ENCODE measurements around the gene ITGBL1. TPM values are rescaled to one million over a fixed set of nuclear protein-coding genes. Genes with fewer than 3 reads are reported as not detected.

Gene ITGBL1
- polyA plus RNA-seq (ENCODE audit: insufficient read length), result 1.1 TPM

DNA sequence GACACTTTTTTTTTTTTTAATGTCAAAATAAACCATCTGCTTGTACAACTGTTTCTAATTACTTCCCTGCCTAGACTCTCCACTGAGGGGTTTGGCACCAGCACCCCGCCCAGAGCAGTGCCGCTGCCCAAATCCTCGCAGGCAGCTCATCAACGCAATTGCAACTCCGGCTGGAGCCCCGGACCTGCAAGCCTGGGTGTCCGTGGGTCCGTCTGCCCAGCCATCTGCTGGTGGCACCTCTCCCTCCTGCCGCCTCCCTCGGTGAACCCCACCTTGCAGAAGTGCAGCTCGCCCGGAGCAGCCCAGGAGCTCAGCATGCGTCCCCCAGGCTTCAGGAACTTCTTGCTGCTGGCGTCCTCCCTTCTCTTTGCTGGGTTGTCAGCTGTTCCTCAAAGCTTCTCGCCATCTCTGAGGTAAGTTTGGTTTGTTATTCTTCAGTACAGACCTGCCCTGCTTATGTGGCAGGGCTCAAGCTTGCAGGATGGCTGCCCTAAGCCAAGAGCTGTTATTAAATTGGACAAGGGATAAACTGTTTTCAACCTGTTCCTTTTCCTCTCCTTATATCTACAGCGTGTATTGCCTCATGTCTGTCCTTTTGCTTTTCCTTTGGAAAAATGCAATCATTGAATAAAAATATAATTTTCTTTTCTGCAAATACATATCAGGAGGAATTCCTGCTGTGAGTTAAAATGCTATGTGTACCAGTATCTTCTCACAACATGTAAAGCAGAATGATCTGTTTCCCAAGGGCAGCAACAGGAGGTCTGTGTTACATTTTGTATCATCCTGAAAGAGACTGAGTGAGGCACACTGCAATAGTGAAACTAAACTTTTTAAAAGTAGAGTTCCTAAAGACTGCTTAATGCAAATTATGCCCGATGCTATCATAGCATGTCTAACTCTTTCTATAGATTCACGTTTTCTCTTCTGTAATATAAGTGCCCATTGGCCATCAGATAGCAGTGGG lies at the start of gene ITGBL1:
Gene ITGBL1, plus strand, starts transcription at position 157 of the 967 bp plus-strand sequence. Its CDS starts 159 bp downstream, at position 316.
- DNase-seq (ENCODE audit: low read depth), result no peak

DNA sequence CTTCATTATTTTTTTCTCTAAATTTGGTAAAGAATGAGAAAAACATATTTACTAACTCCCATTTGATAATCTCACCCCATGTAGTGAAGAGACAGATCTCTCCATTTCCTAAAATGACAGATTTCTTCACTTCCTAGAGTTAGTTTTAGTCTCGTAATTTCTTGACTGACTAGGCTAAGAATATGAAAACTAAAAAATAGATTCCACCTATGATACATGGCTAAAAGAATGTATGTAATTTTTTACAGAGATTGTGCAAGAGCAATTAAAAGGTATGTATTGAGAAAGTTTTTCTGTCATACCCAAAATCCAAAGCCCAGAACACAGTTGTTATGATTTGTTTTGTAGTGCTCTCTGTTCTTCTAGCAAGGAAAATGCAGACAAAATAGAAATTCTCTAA lies 45.7 kb upstream of the ITGBL1 start:
- no peak for DNase-seq (ENCODE audit: low read depth)

DNA sequence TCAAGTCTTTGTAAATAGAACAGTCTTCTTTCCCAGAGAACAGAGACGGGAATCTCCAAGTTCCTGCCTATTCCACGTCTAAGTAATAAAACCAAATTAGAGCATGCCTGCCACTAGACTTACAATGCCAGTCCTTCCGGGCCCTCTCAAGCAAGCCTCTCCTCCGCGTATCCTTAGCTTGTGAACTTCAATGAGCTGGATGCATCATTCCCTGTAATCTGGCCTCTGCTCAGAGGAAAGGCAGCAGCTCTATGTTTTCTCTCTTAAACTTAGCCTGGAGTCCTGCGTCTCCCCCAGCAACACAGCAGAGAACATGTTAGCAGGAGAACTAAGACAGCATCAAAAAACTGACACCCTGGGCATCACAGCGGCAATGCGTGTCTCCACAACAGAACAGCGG lies 44.3 kb upstream of the ITGBL1 start:
- no peak for DNase-seq (ENCODE audit: low read depth)

DNA sequence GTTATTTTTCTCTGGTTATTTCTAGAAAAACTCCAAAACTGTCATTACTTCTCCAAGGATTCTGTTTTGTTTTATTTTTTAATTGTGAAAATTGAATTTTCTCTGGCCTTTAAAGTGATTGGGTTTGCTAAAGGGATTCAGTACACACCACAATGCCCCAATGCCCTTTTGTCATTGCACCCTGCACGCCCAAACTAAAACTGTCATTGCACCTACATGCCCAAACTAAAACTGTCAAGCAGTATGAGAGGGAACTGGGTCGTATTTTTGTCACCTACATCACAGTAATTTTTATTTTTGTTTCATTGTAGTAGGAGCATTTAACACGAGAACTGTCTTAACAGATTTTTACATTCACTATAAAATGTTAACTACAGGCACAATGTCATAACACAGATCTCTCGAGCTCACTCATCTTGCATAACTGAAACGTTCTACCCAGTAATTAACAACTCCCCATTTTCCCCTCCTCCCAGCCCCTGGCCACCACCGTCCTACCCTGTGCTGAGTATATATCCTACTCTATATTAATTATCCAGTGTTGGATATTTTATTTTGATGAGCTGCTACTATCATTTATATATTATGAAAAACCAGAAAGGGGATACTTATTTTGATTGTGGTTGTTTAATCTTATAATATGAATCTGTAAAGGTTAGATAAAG lies 43.4 kb upstream of the ITGBL1 start:
- DNase-seq (ENCODE audit: low read depth), result no peak

DNA sequence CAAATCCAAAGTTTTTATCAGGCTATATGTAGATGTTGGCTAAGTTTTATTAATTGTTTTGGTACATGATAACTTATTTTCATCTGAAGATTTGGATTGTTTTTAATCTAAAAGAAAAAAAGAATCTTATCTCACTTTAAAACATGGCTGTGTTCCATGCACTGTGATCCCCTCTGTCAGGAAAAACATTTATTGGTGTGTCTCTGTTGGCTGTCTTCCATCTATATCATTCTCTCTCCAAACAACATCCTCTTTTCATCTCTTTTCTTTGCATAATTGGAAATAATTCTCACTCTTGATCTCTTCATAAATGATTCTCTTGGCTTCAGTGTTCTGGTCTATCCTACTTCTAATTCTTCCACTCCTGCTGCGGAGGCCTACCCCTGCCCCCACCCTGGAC lies 40.4 kb upstream of the ITGBL1 start:
- DNase-seq (ENCODE audit: low read depth), result no peak

DNA sequence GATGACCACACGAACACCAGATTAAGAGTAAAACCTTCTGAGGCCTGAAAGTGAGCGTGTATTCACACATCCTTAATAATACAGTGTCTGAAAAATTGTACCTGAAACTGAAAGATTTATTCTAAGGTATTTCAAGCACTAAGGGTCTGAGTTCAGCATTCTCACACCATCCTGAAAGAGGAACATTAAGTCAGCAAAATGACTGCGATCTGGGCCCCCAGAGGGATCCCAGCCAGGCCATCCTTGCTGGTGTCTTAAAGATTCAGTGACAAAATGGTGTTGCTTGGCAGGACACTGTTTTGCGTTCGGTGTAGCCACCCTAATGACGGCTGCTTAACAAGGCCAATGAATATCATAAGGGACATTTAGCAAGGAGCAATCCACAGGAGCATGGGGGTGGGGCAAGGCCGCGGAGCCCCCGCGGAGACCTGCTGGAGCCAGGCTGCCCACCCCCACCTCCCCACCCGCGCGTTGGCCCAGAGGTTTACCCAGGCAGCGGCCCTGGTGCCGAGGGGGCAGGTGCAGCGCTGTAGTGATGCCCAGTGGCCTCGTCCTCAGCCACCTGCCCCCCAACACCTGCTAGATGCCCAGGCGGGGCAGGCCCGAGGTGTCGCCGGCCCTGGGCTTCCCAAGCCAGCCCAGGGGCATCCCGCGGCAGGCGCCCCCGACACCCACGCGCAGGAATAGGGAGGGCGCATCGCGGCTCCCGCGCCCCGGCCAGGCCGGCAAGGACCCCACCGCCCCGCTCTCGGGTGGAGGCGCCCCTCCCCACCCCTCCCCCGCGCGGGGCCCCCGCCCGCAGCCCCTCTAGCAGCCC lies 36.9 kb upstream of the ITGBL1 start:
- DNase-seq (ENCODE audit: low read depth), result no peak

GRCh38 chr13:101416181-101417042 lies 36.1 kb upstream of the ITGBL1 start, which contains the start of gene NALCN:
TSS of gene NALCN (minus strand) at chr13:101416508. CDS start at chr13:101399126, 17,382 bp downstream.
- DNase-seq (ENCODE audit: low read depth), result no peak

DNA sequence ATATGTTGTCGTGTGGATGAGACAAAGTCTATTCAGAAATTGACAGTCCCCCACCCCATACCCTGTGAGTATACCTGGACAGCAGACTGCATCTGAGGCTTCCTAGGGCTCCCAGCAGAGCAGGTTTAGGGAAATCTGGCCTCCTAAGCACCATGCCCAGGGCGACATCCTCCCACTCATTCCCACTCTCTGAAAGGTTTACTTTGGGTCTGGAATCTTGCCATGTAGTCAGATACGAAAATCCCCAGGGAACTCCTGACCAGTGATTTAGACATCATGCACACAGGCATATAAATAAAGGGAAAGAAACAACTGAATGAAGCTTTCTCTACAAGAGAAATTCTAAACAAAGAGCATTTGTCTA lies 35.5 kb upstream of the ITGBL1 start:
- DNase-seq (ENCODE audit: low read depth), result no peak

GRCh38 chr13:101417501-101417900 lies 35.0 kb upstream of the ITGBL1 start:
- no peak for DNase-seq (ENCODE audit: low read depth)

DNA sequence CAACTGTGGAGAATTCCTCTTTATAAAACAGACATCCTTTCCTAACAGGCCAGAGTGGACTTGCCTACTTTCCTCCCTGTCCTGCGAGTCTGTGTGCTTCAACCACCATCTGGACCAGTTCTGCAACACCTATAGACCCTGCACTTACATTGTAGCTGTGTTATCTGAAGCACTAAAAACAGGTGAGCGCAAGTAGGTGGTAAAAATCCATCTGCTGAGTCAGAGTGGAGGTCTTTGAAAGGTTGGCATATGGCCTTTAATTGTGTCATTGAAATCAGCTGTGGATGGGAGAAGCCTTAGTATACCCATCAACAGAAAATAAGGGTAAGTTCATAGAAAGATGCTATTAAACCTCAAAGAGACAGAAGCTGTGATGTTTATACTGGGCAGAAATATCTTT lies 28.6 kb upstream of the ITGBL1 start:
- DNase-seq (ENCODE audit: low read depth), result no peak

DNA sequence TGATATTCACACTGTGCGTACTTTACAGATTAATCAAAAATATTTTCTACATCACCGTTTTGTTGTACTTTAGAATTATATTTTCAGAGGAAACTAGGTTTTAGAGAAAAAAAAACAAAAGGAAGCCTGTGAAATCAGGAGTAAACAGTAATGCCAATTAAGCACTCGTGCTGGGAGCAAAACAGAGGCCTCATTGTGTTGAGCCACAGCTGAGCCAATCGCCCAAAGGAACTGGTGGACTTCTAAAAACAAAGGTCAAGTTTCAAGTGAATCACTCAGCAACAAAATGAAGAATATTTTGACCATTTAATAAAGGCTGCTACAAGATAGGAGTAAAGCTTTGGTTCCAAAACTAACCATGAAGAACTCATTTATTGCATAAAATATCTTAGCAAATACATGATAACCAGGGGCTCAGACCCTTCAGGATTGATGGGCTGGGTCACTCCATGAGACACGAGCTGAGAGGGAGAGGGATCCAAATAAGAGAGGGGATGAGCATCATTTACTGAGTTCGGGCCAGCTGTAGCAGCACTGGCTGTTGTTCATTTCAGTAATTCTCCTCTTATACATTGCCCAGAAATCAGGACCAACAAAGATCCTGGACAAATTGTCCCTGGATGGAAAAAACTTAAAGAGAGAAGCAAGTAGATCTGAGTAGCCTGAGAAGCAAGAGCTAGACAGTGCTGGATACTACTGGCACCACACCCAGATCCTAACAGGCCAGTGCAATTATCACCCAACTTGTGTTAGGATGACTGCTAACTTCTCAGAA lies 27.9 kb upstream of the ITGBL1 start:
- no peak for DNase-seq (ENCODE audit: low read depth)

DNA sequence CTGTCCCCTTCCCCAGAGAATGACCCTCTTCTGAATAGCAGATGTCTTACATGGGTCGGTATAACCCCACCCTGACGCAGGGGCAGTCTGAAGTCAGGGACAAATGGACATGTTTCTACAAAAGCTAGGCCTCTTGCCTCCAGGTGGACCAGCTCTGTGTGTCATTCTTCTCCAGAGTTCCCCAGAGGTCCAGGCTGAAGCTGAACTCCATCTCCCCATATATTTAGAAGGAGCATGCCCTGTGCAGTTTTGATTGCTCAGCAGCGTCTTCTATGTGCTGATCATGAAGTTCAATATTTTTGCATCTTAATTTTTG lies 27.4 kb upstream of the ITGBL1 start:
- no peak for DNase-seq (ENCODE audit: low read depth)

- DNase-seq (ENCODE audit: low read depth), result no peak
Observed at GRCh38 chr13:101425623-101426022, 26.9 kb upstream of the ITGBL1 start.

GRCh38 chr13:101429733-101430132 lies 22.7 kb upstream of the ITGBL1 start:
- no peak for DNase-seq (ENCODE audit: low read depth)

GRCh38 chr13:101433895-101434294 lies 18.6 kb upstream of the ITGBL1 start:
- DNase-seq (ENCODE audit: low read depth), result no peak

DNA sequence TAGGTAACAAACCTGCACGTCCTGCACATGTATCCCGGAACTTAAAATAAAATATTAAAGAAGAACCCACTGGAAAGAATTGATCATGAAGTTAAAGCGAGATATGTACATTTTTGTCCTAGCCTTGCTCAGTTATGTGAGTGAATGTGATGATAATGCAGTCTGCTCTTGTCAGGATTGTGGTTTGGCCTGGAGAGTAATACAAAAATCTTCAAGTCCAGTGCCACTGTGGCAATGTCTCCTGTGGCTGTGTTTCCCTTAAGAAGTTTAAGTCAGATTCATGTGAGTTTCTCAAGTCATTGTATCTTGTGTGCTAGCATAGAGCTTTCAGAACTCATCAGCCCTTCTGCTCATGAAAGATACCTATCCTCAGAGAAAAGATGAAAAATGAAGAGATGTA lies 18.0 kb upstream of the ITGBL1 start:
- DNase-seq (ENCODE audit: low read depth), result no peak

DNA sequence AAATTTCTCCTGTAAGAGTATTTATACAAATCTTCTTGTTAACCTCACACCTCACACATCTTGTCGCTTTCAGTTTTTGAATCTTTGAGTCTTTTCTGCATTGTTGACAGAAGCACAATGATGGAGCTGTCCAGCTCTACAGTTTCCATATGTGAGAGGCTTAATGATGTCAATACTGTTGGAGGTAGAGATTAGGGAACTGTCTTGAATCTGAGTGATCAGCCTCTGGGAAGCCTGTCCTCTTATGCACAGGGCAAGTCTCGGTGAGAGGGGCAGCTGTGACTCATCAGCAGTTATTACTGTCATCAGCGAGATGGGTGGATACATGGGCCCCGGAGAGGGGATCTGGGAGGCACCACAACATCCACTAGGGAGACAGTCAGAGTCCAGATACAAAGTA lies 4.6 kb upstream of the ITGBL1 start:
- DNase-seq (ENCODE audit: low read depth), result no peak

DNA sequence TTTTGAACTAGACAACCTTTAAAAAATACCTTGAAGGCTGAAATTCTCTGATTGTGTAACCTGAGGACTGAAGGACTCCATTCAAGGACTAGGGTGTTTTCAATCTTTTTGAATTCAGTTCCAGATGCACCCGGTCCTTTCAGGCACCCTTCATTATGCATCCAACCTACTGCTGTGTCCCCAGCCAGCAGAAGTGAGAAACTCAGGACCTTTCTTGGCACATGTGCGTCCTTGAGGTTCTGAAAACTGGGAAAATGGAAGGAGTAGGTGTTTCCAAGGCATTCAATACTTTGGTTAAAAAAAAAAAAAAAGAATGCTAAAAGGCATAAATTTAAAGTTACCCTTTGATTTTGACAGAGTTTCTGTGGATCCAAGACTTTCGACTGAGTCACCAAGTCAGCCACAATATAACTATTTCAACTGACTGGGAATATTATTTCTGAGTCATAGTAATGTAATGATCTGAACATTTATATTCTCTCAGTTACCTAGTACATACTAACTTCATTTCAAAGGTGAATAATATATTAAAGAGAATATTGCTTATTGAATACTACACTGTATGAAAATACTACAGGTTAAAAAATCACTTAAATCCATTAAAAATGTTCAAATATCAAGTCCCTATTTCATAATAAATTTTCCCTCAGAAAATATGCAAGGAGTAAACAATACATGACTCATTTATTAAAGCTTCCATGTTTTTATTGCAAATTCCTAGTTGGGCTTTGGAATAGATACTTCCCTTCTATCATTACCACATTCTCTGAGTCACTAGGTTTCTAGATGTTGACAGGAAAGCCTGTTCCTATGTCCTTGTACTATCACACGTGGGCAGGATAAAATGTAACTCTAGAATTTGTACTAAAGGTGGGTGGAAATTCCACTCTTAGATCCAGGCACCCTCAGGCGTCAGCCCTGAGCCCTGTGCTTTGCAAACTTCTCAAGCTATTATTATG lies 2.4 kb upstream of the ITGBL1 start:
- no peak for DNase-seq (ENCODE audit: low read depth)

- DNase-seq (ENCODE audit: low read depth), result no peak
Observed at GRCh38 chr13:101450749-101451130, 1.7 kb upstream of the ITGBL1 start.
